ENCODE measurements around the gene CALR.
A peak's percentile ranks its signal among the peaks of the same experiment; 100 is the strongest.

Gene CALR

DNA sequence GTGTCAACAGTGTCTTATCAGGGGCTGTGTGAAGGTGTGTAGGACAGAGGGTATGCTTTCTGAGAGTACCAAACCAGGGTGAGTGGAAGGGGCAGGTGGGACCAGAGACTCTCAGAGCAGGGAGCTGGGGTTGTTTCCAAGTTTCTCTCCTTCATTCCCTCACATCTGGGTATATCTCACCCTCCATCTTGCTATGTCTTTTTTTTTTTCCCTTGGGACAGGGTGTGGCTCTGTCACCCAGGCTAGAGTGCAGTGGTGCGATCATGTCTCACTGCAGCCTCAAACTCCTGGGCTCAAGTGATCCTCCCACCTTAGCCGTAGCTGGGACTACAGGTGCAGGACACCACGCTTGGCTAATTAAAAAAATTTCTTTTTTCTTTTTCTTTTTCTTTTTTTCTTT, 41.6 kb downstream of the CALR start:
- no peak for DNase-seq (ENCODE audit: low spot score)

DNA sequence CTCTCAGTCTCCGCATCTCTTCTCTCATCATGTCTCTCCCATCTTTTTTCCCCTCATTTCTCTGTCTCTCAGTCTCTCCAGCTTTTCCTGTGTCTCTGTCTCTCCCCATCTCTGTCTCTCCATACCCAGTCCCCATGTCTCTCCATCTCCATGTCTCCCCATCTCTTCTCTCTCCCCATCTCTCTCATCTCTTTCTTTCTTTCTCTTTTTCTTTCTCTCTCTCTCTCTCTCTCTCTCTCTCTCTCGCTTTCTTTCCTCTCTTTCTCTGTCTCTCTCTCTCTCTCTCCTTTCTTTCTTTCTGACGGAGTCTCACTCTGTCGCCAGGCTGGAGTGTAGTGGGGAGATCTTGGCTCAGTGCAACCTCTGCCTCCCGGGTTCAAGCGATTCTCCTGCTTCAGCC, 44.2 kb downstream of the CALR start:
- no peak for DNase-seq (ENCODE audit: low spot score)

DNA sequence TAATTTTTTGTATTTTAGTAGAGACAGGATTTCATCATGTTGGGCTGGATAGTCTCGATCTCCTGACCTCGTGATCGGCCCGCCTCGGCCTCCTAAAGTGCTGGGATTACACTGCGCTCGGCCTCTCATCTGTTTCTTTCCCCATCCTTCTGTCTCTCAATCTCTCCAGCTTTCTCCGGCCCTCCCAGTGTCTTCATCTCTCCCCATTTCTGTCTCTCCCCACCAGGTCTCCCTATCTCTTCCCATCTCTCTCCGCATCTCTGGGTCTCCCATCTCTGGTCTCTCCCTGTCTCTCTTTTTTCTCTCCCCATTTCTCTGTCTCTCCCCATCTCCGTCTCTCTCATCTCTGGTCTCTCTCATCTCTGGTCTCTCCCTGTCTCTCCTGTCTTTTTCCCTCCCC, 44.7 kb downstream of the CALR start:
- no peak for DNase-seq (ENCODE audit: low spot score)

DNA sequence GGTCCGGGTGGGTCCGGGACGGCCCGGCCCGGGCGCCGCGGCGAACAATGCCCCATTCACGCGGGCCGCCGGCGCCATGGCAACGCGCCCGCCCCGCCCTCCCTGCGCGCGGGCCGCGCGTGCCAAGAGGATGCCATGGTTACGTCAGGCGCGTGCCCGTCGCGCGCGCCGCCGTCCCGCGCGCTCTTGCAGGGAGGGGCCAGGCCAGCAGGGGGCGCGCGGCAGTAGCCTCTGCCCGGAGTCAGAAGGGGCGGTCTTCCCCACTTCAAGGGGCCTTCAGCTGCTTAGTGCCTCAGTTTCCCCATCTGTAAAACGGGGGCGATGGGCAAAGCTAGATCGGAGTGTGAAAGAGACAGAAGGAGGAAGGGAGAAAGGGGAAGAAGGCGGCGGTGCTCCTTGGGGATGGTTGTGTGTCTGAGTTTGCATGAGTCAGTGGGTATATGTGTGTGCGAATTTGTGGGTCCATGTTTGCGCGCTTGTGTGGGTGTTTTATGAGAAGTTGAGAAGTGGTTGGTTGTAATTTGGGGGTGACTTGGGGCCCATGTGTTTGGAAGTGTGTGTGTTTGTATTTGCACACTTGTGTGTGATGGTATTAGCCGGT, 45.2 kb downstream of the CALR start:
- peak; percentile 81 for DNase-seq (ENCODE audit: low spot score)

DNA sequence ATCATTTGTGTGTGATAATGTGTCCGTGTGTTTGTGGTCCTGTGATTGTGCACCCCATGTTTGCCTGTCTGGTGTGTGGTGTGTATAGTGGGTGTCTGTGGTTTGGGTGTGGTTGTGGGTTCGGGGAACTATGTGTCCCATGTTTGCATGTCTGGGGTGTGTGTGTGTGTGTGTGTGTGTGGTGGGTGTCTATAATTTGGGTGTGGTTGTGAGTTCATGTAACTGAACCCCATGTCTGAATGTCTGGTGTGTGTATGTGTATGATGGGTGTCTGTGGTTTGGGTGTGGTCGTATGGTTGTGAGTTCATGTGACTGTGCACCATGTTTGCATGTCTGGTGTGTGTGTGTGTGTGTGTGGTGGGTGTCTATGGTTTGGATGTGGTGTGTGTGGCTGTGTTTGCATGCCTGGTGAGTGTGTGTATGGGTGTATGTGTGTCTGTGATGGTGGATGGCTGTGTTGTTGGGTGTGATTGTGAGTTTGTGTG, 45.8 kb downstream of the CALR start:
- no peak for DNase-seq (ENCODE audit: low spot score)

DNA sequence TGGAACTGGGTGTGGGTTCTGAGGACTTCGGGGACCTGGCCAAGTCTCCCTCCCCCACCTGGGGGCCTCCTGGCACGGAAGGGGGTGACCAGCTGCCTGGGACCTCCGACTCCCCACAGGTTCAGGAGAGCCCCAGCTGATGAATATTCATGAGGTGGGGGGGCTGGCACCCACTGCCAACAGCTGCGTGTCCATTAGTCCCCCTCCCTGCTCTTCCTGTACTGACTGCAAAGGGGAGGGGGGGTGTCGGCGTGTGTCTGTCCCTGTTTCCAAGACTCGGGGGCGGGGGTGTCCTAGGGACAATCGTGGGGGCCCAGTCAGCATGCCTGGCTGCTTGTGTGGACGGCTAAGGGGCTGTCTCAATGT, 46.3 kb downstream of the CALR start:
- DNase-seq (ENCODE audit: low spot score), result no peak

DNA sequence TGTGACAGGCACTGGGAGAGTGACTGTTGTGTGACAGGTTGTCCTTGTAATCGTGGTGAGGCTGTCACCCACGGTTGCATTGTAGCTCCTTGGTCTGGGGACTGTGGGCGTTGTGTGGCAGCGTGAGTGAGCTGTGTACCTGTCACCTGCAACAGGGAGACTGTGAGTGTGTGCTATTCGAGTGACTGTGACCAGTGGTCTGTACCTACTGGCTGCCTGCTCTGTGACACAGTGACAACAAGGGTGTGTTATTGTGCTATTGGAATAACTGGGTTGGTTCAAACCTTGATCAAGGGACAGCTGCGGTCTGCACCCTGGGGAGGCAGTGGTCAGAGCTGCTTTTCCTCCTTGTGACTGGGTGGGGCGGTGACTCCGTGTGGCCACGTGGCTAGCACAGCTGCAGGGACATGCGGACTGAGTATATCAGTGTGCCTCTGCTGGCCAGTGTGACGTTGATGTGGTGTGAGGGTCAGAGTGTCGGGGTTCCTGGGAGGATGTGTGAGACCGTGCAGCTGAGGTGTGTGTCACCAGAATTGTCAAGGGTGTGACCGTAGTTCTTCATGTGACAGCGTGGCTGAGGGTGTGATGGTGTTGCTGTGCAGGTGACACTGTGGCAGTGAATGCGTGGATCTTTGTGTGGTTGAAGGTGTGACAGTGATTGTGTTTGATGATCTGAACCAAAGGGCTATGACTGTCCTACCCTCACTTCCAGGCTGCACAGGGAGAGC, 46.8 kb downstream of the CALR start:
- peak; percentile 70 for DNase-seq (ENCODE audit: low spot score)

DNA sequence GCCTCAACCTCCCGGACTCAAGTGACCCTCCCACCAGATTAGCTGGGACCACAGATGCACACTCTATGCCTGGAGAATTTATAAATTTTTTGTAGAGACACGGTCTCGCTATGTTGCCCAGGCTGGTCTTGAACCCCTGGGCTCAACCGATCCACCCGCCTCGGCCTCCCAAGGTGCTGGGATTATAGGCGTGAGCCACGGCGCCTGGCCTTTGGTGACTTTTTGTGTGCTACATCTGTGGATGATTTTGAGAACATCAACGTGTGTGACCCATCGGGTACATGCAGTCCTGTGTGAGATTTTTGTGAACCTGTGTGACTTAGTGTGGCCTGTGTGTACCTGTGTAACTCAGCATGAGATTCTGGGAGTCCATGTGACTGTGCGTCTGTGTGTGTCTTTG, 48.3 kb downstream of the CALR start:
- no peak for DNase-seq (ENCODE audit: low spot score)

DNA sequence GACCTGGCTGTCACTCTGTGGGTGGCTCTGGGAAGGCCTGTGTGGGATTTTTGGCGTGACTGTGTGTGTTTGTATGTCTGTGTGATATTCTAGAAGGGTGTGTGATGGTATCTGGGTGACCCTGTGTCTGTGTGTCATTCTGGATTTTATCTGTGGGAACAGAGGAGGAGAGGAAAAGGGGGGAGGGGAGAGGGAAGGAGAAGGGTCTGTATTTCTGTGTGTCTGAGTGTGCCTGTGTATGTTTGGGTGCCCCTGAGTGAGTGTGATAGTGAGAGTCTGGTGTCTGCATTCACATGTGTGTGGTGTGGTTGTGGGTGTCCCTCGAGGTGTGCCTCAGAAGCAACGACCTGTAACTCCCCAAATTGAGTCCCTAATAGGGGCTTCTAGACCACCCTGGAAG, 48.8 kb downstream of the CALR start:
- no peak for DNase-seq (ENCODE audit: low spot score)

DNA sequence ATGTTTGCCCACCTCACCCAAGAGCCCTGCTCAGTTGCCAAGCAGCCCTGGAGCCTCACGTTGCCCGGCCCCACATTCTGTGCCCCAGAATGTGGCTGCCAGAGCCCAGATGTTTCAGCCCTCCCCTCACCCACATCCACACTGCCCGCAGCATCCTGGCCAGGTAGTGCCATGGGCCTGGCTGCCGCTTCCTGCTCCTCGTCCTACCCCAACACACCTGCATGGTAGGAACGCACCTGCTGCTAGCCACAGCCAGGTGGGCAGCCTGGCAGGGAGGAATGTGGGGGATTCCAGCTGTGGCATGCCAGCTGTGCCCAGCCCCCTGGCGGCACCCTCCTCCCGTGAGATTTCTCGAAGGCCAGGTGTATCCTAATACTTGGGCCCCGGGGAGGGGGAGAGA, 49.4 kb downstream of the CALR start:
- no peak for DNase-seq (ENCODE audit: low spot score)

DNA sequence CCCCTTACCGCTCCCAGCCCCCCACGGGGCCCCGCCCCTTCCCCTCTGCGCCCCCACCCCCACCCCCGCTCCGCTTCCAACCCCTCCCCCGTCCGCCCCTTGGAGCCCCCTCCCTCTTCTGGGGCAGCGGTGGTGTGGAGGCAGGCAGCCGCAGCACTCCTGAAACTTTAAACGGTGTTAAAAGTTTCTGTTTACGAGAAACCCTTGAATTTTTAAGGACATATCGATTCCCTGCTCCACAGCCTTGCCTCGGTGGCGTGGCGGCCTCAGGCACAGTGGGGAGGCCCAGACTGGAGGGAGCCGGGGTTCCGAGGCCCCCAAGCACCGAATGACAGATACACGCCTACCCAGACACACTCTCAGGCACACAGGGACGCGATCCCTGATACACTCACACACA, 52.0 kb downstream of the CALR start:
- no peak for DNase-seq (ENCODE audit: low spot score)

DNA sequence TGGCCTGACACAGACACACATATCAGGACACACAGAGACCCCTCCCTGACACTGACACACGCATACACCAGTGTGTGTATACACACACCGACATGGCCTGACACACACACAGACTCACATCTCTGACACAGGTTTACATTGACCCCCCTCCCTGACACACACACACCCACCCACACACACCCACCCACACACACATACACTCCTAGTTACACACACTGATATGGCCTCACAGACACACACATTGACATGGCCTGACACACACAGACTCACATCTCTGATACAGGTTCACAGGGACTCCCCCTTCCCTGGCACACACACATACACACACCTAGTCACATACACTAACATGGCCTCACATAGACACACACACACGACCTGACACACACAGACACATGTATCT, 52.4 kb downstream of the CALR start:
- no peak for DNase-seq (ENCODE audit: low spot score)

DNA sequence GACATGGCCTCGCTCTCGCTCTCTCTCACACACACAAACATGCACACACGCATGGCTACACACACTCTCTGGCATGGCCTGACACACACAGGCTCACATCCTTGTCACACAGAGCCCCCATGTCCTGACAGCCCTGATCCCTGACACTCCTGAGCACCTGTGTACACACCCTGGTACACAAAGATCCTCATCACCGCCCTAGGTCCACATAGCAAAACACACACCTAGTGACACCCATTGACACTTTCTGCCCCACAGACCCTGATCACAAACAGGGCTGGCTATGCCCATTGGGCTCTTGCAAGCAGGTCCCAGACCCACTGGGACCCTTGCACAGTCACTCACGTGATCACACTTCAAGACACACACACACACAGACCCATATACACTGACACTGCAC, 52.9 kb downstream of the CALR start:
- DNase-seq (ENCODE audit: low spot score), result no peak

DNA sequence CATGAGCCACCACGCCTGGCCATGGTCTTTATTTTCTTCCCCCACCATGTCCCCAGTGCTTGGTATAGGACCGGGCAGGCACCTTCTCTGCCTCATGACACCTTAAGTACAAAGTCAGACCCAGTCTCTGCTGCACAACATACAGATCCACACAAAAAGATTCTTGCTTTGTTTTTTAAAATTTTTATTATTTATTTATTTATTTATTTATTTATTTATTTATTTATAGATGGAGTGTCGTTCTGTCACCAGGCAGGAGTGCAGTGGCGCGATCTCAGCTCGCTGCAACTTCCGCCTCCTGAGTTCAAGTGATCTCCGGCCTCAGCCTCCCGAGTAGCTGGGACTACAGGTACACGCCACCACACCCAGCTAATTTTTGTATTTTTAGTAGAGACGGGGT, 54.3 kb downstream of the CALR start:
- no peak for DNase-seq (ENCODE audit: low spot score)

DNA sequence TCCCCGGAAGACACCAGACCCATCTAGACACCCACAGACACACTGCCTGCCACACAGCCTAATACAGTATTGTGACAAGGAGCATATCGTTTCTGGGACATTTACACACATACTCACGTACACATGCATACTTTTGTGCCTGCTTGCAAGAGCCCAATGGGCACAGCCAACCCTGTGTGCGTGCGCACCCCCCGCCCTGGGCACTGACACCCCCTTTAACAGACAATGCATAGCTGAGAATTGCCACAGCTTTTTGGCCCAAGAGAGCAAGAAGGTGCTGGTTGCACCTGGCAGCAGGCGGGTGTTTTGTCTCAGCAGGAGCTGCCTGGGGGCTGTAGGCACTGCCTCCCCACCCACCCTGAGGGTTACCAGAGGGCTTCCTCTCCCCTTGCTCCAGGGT, 55.2 kb downstream of the CALR start:
- no peak for DNase-seq (ENCODE audit: low spot score)

Measured in RKO (cell line).